DMS79 treated with DMSO at 0.1 percent for 48 hours (cell line): ENCODE data around the gene RNF17.
"Not testable (repeated sequence)": the region's sequence is repeated elsewhere in the genome, so short reads cannot be mapped to it uniquely, and the experiment has no call there.

Experiments
- DNase-seq: peaks from one replicate; lab custom pipeline; 2025; lab: John Stamatoyannopoulos, UW

The RNF17 gene

GRCh38 chr13:24763596-24764275, at the start of gene RNF17:
Gene RNF17 (plus strand): TSS chr13:24764169. CDS start chr13:24764204, 35 bp downstream.
- DNase-seq = no peak

- no peak for DNase-seq
Measured at GRCh38 chr13:24716011-24716410, 48.0 kb upstream of the RNF17 start.

GRCh38 chr13:24716446-24716845, 47.5 kb upstream of the RNF17 start:
- DNase-seq = no peak

- no peak for DNase-seq
Measured at GRCh38 chr13:24717217-24717616, 46.8 kb upstream of the RNF17 start.

- no peak for DNase-seq
Measured at GRCh38 chr13:24718192-24718965, 45.6 kb upstream of the RNF17 start.

- no peak for DNase-seq
Measured at GRCh38 chr13:24719139-24719538, 44.8 kb upstream of the RNF17 start.

GRCh38 chr13:24723206-24723605, 40.8 kb upstream of the RNF17 start:
- no peak for DNase-seq

GRCh38 chr13:24724714-24725113, 39.3 kb upstream of the RNF17 start:
- no peak for DNase-seq

GRCh38 chr13:24725379-24725778, 38.6 kb upstream of the RNF17 start:
- no peak for DNase-seq

- DNase-seq = peak; percentile 2
Measured at GRCh38 chr13:24727731-24728601, 36.0 kb upstream of the RNF17 start.

- DNase-seq = not testable (repeated sequence)
Measured at GRCh38 chr13:24730873-24731567, 32.9 kb upstream of the RNF17 start.

GRCh38 chr13:24734950-24735349, 29.0 kb upstream of the RNF17 start:
- no peak for DNase-seq

GRCh38 chr13:24737042-24737441, 26.9 kb upstream of the RNF17 start:
- no peak for DNase-seq

GRCh38 chr13:24738366-24738847, 25.6 kb upstream of the RNF17 start:
- DNase-seq = no peak

GRCh38 chr13:24740014-24740890, 23.7 kb upstream of the RNF17 start:
- no peak for DNase-seq

- no peak for DNase-seq
Measured at GRCh38 chr13:24741016-24741662, 22.8 kb upstream of the RNF17 start.

- no peak for DNase-seq
Measured at GRCh38 chr13:24741791-24742190, 22.2 kb upstream of the RNF17 start.

GRCh38 chr13:24742294-24742693, 21.7 kb upstream of the RNF17 start:
- peak; percentile 52 for DNase-seq

GRCh38 chr13:24742977-24743376, 21.0 kb upstream of the RNF17 start:
- DNase-seq = no peak

- no peak for DNase-seq
Measured at GRCh38 chr13:24744247-24744646, 19.7 kb upstream of the RNF17 start.
